Activated T-cell treated with anti-CD3 and anti-CD28 coated beads for 4 hours (primary cell): Measurements from ENCODE around the gene ASCC1.
"Not testable (repeated sequence)": the region's sequence is repeated elsewhere in the genome, so short reads cannot be mapped to it uniquely, and the experiment has no call there.

Experiments
- DNase-seq: peaks from one replicate; pipeline ENCODE4 v3.0.0-alpha.2; 2020

The ASCC1 gene

DNA sequence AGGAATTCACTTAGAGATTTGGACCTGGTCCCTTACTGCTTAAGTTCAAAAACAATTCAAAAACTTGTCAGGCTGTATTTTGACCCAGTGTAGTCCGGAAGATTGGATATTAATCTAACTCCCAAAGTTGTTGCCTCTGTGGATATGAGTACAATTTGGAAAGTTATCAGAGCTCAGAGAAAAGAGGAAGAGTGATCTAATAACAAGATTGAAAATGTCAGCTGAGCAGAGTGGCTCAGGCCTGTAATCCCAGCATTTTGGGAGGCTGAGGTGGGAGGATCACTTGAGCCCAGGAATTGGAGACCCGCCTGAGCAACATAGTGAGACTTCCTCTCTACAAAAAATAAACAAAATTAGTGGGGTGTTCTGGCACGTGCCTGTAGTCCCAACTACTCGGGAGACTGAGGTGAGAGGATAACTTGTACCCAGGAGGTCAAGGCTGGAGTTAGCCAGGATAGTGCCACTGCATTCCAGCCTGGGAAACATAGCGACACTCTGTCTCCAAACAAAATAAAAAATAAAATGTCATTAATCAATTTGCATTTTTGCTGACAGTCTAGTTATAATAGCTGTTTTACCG is 3.2 kb upstream of the ASCC1 start:
- DNase-seq, result no peak

GRCh38 chr10:72218726-72219125 is 2.6 kb upstream of the ASCC1 start:
- no peak for DNase-seq

DNA sequence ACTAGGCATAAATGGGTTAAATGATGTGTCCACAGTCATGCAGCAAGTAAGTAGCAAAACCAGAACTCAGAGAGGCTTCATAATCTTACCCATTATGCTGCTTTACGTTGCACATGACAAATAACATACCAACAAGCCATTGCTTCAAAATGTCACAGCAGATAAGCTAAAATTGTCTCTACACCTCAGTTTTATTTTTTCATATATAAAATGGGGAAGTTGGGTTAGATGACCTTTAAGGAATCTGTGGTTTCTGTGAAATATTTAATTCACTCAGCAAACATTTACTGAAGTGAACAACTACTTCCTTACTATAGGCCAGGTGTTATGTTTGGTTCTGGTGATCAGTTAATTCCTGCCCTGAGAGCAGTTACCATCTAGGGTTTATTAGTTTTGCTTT is 2.2 kb upstream of the ASCC1 start:
- DNase-seq, result no peak

DNA sequence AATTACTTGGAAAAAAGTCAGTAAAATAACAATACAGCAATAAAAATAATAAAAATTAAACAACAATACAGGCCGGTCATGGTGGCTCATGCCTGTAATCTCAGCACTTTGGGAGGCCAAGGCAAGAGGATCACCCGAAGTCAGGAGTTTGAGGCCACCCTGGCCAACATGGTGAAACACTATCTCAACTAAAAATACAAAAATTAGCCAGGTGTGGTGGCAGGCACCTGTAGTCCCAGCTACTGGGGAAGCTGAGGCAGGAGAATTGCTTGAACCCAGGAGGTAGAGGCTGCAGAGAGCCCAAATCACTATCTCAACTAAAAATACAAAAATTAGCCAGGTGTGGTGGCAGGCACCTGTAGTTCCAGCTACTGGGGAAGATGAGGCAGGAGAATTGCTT is 4.2 kb downstream of the ASCC1 start:
- DNase-seq, result not testable (repeated sequence)

- not testable (repeated sequence) for DNase-seq
These were observed 4.7 kb downstream of the ASCC1 start for GRCh38 chr10:72211381-72211780.

GRCh38 chr10:72208526-72208925 is 7.5 kb downstream of the ASCC1 start:
- not testable (repeated sequence) for DNase-seq

DNA sequence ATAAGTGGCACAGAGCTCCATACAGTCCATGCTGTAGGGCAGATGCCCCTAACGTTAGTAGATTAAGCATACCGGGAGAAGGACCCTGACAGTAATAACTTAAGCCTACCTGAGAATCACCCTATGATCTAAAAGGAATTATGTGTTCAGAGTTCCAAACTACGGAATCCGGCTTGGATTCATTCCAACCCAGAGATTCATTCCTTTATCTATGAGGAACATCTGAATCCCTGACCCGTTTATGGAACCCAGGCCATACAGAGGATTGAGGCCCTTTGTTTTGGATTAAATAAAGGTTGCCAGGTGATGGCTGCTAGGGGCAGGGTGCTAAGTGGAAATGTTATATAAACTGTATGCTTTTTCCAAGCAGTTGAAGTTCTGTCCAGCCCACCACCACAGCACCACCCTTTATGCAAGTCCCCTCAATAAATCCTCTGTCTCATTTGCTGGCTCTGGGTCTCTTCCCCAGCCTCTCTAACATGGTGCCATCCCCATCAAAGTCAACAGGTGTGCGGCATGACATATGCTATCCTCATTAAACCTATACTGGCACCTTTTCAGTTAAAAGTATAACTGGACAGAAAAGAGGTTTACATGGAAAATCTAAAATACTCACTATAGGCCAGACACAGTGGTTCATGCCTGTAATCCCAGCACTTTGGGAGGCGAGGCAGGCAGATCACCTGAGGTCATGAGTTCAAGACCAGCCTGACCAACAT is 9.4 kb downstream of the ASCC1 start:
- DNase-seq, result no peak

- no peak for DNase-seq
These were observed 11.4 kb downstream of the ASCC1 start for GRCh38 chr10:72204724-72205123.

DNA sequence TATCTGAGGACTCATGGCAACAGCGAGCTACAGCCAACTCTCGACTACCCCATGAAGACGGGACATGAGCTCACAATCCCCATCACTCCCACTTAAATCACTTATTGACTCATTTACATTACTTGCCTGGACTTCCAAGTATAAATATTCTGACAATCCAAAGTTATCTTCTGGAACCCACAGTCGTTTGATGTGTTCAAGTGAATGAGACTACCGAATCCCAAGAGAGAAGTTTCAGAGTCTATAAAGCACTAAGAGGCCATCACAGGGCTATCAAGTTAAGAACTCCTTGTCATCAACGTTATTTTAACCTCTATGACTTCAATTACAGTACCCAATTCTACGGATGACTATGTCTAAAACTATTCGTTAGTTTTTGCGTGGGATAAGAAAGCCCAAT is 11.8 kb downstream of the ASCC1 start:
- no peak for DNase-seq

- no peak for DNase-seq
These were observed 14.8 kb downstream of the ASCC1 start for GRCh38 chr10:72201293-72201692.

DNA sequence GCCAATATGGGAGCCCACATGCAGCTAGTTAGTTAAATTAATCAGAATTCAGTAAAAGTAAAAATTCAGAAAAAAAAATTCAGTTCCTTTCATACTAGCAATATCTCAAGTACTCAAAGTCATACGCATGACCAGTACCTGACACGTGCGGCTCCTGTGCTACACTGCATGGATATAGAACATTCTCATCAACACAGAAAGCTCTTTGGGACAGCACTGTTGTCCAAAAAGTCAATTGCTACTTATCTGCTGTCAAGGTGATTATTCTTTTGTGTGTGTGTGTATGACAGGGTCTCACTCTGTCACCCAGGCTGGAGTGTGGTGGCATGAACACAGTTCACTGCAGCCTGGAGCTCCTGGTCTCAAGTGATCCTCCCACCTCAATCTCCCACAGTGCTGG is 15.2 kb downstream of the ASCC1 start:
- no peak for DNase-seq

- no peak for DNase-seq
These were observed 21.1 kb downstream of the ASCC1 start for GRCh38 chr10:72194949-72195348.

GRCh38 chr10:72186982-72187330 is 29.1 kb downstream of the ASCC1 start:
- DNase-seq, result no peak

DNA sequence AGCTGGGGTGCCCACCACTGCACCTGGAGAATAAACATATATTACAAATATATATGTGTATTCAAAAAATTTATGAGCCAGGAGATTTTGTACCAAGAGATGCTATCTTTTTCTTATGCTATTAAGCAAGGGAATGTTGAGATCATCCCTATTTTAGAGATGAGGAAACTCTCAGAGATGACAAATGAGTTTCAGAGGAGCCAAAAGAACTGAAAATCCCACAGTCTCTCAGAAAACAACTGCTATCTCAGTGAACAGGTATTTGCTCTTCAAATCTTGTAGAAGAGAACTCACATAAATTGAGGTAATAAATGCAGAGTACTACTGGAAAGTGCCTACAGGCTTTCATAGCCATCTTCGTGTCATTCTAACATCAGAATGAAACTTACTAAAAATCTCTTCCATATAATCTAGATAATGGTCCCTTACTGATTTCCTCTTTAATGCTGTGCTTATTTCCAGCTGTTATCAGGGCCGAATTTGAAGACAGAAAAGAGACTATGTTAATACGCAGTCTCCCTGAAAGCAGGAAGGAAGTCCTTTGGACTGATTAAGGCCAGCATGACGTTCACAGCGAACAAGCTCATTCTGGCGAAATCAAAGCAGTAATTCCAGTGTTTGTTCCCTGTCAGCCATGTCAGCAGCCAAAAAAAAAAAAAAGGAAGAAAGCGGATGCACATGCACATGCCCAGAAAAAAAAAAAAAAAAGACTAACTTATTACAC is 29.7 kb downstream of the ASCC1 start:
- no peak for DNase-seq

GRCh38 chr10:72184156-72184555 is 31.9 kb downstream of the ASCC1 start:
- no peak for DNase-seq

DNA sequence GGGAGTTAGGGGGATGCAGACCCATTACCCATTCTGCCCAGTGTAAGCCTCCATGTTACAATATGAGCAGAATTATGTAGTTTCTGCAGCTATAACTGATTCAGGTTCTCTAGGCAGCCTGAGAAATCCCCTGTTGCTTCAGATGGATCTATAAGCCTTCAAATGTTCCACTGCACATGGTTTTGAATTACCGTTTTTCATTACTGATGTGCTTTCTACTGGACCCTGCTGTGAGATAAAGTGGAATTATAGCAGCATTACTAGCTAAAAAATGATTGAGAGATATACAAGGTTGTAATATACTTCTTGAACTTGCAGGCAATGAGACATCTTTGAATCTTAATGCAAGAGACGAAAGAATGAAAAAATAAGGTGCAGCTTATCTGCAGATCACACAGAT is 38.6 kb downstream of the ASCC1 start:
- DNase-seq, result no peak

DNA sequence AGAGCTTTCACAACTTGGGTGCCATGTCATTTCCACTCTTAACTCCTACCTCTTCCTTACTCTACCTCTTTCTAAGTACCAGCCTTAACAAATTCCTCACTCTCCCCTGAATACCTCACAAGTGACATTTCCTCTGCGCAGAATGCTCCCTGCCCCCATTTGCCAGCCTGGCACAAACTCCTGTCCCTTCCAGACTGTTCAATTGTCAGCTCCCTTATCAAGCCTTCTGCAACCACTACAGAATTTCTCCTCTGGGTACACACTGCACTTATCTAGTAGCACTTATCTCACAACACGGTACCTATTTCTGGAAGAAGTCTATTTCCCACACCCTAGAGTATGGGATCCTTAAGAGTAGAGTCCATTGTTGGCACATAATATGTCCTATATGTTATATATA is 39.4 kb downstream of the ASCC1 start:
- DNase-seq, result no peak

DNA sequence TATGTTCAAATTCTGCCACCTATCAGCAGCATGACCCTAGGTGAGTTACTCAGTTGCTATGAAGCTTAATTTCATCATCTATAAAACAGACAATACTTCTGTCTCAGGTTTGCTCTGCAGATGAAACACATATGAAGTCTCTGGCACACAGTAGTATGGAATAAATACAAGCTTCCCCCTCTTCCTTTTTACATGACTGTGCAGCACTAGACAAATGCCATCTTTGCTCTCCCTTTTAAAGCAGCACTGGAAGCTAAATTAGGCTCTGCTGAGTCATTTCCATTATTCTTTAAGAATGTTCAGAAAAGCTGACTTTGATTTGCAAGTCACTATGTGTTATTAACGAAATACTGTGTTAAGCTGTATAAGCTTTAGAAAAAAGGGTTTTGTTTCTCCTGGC is 40.9 kb downstream of the ASCC1 start:
- DNase-seq, result no peak

DNA sequence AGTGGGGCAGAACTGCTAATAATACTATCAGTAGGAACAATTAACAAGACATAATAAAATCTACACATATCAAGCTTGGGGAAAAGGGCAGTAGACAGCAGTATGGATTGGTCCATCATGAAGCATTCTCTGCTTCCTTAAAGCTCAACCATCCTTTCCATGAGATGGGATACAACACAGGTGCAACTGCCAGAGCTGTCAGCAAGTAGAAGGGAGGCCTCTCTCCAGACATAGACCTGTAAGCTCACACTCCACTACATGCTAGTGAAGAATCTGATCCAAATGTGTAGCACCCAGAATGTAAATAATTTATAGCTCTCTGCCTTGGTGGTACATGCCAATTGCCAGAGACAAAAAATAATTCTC is 41.8 kb downstream of the ASCC1 start:
- DNase-seq, result no peak

GRCh38 chr10:72173619-72174296 is 42.3 kb downstream of the ASCC1 start:
- no peak for DNase-seq

DNA sequence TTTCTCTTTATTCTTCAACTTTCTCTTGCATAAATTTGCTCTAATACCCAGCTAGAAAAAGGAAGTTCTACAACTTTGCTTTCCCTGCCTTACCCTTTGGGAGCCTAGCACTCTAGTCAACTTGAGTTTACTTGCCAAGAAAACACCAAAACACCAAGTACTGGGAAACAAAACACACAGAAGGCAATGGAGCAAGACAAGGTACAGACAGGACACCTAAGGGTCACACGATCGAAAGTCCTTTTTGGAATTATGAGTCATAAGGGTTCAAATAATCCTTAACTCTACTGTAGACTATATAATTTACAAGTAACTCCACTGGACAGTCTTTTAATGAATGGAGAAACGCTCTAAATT is 42.8 kb downstream of the ASCC1 start:
- DNase-seq, result no peak

- no peak for DNase-seq
These were observed 44.9 kb downstream of the ASCC1 start for GRCh38 chr10:72171175-72171630.

- DNase-seq, result no peak
These were observed 45.3 kb downstream of the ASCC1 start for GRCh38 chr10:72170733-72171132.

DNA sequence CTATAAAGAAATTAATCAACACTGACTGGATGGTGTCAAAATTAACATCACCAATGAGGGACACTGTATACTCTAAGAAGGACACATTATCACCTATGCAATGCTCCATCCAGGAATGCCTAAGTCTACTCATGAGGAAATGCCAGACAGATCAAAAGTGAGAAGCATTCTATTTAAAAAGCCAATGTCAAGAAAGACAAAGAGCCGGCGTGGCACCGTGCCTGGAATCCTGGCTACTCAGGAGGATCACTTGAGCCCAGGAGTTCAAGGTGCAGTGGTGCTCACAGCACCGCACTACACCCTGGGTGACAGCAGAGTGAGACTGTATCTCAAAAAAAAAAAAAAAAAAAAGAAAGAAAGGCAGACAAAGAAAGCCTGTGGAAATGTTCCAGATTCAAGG is 45.8 kb downstream of the ASCC1 start:
- DNase-seq, result no peak
